ENCODE measurements around the gene YPEL1. TPM values are rescaled to one million over a fixed set of nuclear protein-coding genes. Genes with fewer than 3 reads are reported as not detected.

The YPEL1 gene
- total and polyA plus RNA-seq, 2 of the 8 experiments (the other 6 are each of a cell fraction or from before 2014, with no cell fraction given) = 6.0 to 6.7 TPM

DNA sequence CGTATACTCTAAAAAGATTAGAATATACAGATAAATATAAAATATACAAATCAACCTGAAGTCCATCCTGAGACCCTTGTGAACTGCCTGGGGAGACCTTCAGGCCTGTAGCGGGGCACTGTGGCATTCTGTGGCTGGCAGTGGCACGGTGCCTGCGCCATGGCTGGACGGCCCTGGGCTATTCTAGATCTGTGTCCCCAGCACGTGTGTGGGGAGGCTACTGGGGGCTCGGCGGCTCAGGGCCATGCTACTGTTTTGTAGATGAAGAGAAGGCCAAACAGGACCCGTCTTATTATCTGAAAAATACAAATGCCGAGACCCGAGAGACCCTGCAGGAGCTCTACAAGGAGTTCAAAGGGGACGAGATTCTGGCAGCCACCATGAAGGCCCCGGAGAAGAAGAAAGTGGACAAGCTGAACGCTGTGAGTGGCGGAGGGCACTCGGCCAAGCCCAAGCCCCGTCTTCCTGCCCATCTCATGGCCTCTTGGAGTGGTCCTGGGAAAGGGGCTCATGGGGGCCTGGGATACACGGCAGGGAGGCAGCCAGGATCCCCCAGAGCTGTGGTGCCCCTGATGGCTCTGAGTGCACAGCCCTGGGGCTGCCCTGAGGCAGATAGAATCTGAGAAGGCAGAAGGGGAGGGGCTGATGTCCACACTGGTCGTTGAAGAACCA is 51.0 kb downstream of the YPEL1 start:
- Histone ChIP-seq H3K9ac (replicated peaks in 1 of 4; ENCODE audit: extremely low read depth in 1 of 4, low read depth in 3 of 4, low read length in 3 of 4) (no peak overlapping the region), H3K4me1 (replicated peaks in 1 of 4; ENCODE audit: control insufficient read depth in 3 of 4, insufficient read depth in 4 of 4, low read length in 3 of 4) (no peaks in the 10 kb centered on the region), H2AK5ac (ENCODE audit: low read depth, low read length) (no peak overlapping the region), H3K4me2 (ENCODE audit: insufficient read depth in 1 of 2, low read depth in 2 of 2, low read length in 2 of 2) (no peak overlapping the region), H3K27ac (ENCODE audit: low read depth, low read length) (no peak overlapping the region), H4K5ac (ENCODE audit: insufficient read length, low read depth, low read length) (no peak overlapping the region), H2BK20ac (ENCODE audit: low read length) (no peak overlapping the region), H3K56ac (replicated peaks; ENCODE audit: insufficient read length, low read depth, low read length) (no peak overlapping the region), H2BK12ac (ENCODE audit: low read depth, low read length) (no peak overlapping the region), H3K23ac (ENCODE audit: insufficient read length) (no peak overlapping the region), H3K79me1 (ENCODE audit: low read depth, low read length) (no peaks in the 10 kb centered on the region), H2BK5ac (ENCODE audit: low read depth, low read length) (no peak overlapping the region), H3K79me2 (ENCODE audit: control insufficient read depth in 1 of 2, insufficient read depth in 2 of 2, low read length in 2 of 2) (no peaks in the 10 kb centered on the region), H4K8ac (ENCODE audit: extremely low read depth, insufficient read depth, low read length) (no peak overlapping the region), H3K4ac (replicated peaks; ENCODE audit: insufficient read length, low read depth, low read length) (no peak overlapping the region), H3K23me2 (ENCODE audit: low read depth, low read length) (no peaks in the 10 kb centered on the region), H2AFZ (ENCODE audit: low read length) (no peak overlapping the region), H3K27me3 (replicated peaks in 1 of 4; ENCODE audit: control insufficient read depth in 3 of 4, extremely low read depth in 1 of 4, insufficient read depth in 3 of 4, low read length in 3 of 4) (no peaks in the 10 kb centered on the region), H3K9me3 (ENCODE audit: insufficient read depth in 2 of 2, low read depth in 1 of 2, low read length in 1 of 2) (no peaks in the 10 kb centered on the region), H2BK120ac (replicated peaks; ENCODE audit: low read depth, low read length) (no peak overlapping the region), H2BK15ac (ENCODE audit: low read length) (no peak overlapping the region), H3K36me3 (ENCODE audit: control insufficient read depth in 2 of 4, insufficient read depth in 4 of 4, low read length in 3 of 4) (peaks cover 0 to 5% (median 1%) of the 10 kb centered on the region in 4 experiments; a peak in 5 of 8 replicates), H3K4me3 (ENCODE audit: extremely low read depth in 1 of 4, insufficient read depth in 2 of 4, low read depth in 3 of 4, low read length in 4 of 4) (no peak overlapping the region), H4K20me1 (replicated peaks in 1 of 2; ENCODE audit: control insufficient read depth in 1 of 2, insufficient read depth in 2 of 2, low read length in 2 of 2) (peaks cover 2 to 9% of the 10 kb centered on the region in 2 experiments), H3K14ac (ENCODE audit: insufficient read length) (no peak overlapping the region), H3K18ac (ENCODE audit: extremely low read depth, low read length) (no peak overlapping the region), H4K91ac (replicated peaks; ENCODE audit: insufficient read length, low read length) (no peak overlapping the region)
- FAIRE-seq = no peak
- no peak for DNase-seq (ENCODE audit: low read depth in 1 of 2, low spot score in 2 of 2)
- ChIA-PET POLR2A (ENCODE audit: partially characterized antibody) (interaction anchor here (0.9 to 2.7 kb wide), 2 partner anchors 16 to 22 kb away, joined by 3 to 11 read pairs; no protein-coding TSS in a partner anchor), CTCF (ENCODE audit: partially characterized antibody) (interaction anchor here (1.2 to 1.5 kb wide), 2 partner anchors 16 to 19 kb away, joined by 4 to 7 read pairs; partner anchors contain the start of gene PPIL2)
- 92% methylated on average over 18 of the region's 19 CpGs; no CpG with 5 or more reads in 1 of the 2 experiments for WGBS, 2 experiments (ENCODE audit: extremely low coverage in 1 of 2, insufficient coverage in 1 of 2, insufficient read length in 1 of 2, insufficient replicate concordance in 2 of 2, low coverage in 1 of 2, low lambda C conversion rate in 2 of 2, missing lambda C conversion rate in 1 of 2)
- TF ChIP-seq SIX5 (IDR thresholded peaks at IDR 0.05; ENCODE audit: low read depth, low read length) = no peak
- TF ChIP-seq SP1 (IDR thresholded peaks at IDR 0.05; ENCODE audit: low read depth, low read length) = no peak
- TF ChIP-seq BCL11A (IDR thresholded peaks at IDR 0.05; ENCODE audit: low read depth in 2 of 2, low read length in 2 of 2) = no peak
- TF ChIP-seq, protein P1, sequence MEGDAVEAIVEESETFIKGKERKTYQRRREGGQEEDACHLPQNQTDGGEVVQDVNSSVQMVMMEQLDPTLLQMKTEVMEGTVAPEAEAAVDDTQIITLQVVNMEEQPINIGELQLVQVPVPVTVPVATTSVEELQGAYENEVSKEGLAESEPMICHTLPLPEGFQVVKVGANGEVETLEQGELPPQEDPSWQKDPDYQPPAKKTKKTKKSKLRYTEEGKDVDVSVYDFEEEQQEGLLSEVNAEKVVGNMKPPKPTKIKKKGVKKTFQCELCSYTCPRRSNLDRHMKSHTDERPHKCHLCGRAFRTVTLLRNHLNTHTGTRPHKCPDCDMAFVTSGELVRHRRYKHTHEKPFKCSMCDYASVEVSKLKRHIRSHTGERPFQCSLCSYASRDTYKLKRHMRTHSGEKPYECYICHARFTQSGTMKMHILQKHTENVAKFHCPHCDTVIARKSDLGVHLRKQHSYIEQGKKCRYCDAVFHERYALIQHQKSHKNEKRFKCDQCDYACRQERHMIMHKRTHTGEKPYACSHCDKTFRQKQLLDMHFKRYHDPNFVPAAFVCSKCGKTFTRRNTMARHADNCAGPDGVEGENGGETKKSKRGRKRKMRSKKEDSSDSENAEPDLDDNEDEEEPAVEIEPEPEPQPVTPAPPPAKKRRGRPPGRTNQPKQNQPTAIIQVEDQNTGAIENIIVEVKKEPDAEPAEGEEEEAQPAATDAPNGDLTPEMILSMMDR (IDR thresholded peaks at IDR 0.05; ENCODE audit: control extremely low read depth in 1 of 3, insufficient read depth in 1 of 3, low read depth in 1 of 3, low read length in 3 of 3) = no peak
- no peak for TF ChIP-seq ASH2L (IDR thresholded peaks at IDR 0.05; ENCODE audit: low read length)
- no peak for TF ChIP-seq EP300 (IDR thresholded peaks at IDR 0.05; ENCODE audit: borderline replicate concordance in 1 of 2, low read depth in 2 of 2, low read length in 2 of 2)
- TF ChIP-seq, protein P2, sequence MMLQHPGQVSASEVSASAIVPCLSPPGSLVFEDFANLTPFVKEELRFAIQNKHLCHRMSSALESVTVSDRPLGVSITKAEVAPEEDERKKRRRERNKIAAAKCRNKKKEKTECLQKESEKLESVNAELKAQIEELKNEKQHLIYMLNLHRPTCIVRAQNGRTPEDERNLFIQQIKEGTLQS (IDR thresholded peaks at IDR 0.05; ENCODE audit: insufficient read depth, low read depth, low read length) = no peak
- TF ChIP-seq RBBP5 (IDR thresholded peaks at IDR 0.05; ENCODE audit: borderline replicate concordance, low read depth, low read length) = no peak
- TF ChIP-seq SIN3A (conservative IDR thresholded peaks at IDR 0.05 in 1 of 2, IDR thresholded peaks at IDR 0.05 in 1 of 2; ENCODE audit: low read depth in 1 of 2, low read length in 2 of 2) = no peak

All from H1 (cell line).